H1 (cell line): ENCODE data around the gene SENP7.
A peak's percentile ranks its signal among the peaks of the same experiment; 100 is the strongest.

ENCODE experiments used
- ASH2L ChIP-seq: fragments of 200-600, 300-600 bp; sonication (generic); IDR thresholded peaks from one replicate; pipeline ENCODE4 v1.7.1; 2017; ENCODE audit warnings: low read length
- CEBPB ChIP-seq: IDR thresholded peaks from 2 replicates; pipeline ENCODE4 v1.6.1; 2012; ENCODE audit warnings: low read depth, low read length
- CHD1 ChIP-seq: IDR thresholded peaks from 2 replicates; pipeline ENCODE4 v1.6.1; 2012; ENCODE audit warnings: low read depth, low read length, improper control_type of control experiment
- CTCF ChIP-seq, 3 experiments: IDR thresholded peaks; 1 replicate in 2 of 3; 2 replicates in 1 of 3; pipeline versions ENCODE4 v1.5.1 to v1.6.1; 2011; ENCODE audit warnings: low read length in 3 of 3, mild to moderate bottlenecking in 3 of 3, inconsistent platforms in 2 of 3, low read depth in 1 of 3, moderate library complexity in 1 of 3; ENCODE audit not compliant: insufficient read depth in 1 of 3; ENCODE audit errors: control extremely low read depth in 1 of 3
- EP300 ChIP-seq, 2 experiments: IDR thresholded peaks; 1 replicate in 1 of 2; 2 replicates in 1 of 2; pipeline ENCODE4 v1.6.1; 2011 to 2012; ENCODE audit warnings: low read depth in 2 of 2, low read length in 2 of 2, mild to moderate bottlenecking in 2 of 2, borderline replicate concordance in 1 of 2, inconsistent platforms in 1 of 2, moderate library complexity in 1 of 2
- JUND ChIP-seq: IDR thresholded peaks from 2 replicates; pipeline ENCODE4 v1.6.1; 2011; ENCODE audit warnings: mild to moderate bottlenecking, improper control_type of control experiment, low read length
- POLR2A ChIP-seq, 2 experiments: IDR thresholded peaks; 1 replicate in 1 of 2; 2 replicates in 1 of 2; pipeline ENCODE4 v1.6.1; 2011; ENCODE audit warnings: low read depth in 2 of 2, low read length in 2 of 2, mild to moderate bottlenecking in 2 of 2; ENCODE audit errors: control extremely low read depth in 1 of 2
- POLR2AphosphoS5 ChIP-seq: IDR thresholded peaks from 2 replicates; pipeline ENCODE4 v1.6.1; 2011; ENCODE audit warnings: low read depth, low read length
- TAF1 ChIP-seq: IDR thresholded peaks from 2 replicates; pipeline ENCODE4 v1.6.1; 2011; ENCODE audit warnings: mild to moderate bottlenecking, low read depth, low read length
- YY1 ChIP-seq: IDR thresholded peaks from 2 replicates; pipeline ENCODE4 v1.6.1; 2011; ENCODE audit warnings: low read depth, mild to moderate bottlenecking, low read length
- ZNF274 ChIP-seq: IDR thresholded peaks from 2 replicates; pipeline ENCODE4 v1.7.0; 2012; ENCODE audit warnings: low read length, borderline replicate concordance; ENCODE audit errors: extremely low read depth

GRCh38 chr3:101495552-101495951, 17.5 kb downstream of the SENP7 start:
- TF ChIP-seq POLR2A (IDR thresholded peaks at IDR 0.05; ENCODE audit: control extremely low read depth in 1 of 2, low read depth in 2 of 2, low read length in 2 of 2) = no peak
- TF ChIP-seq EP300 (IDR thresholded peaks at IDR 0.05; ENCODE audit: borderline replicate concordance in 1 of 2, low read depth in 2 of 2, low read length in 2 of 2) = no peak
- peak; percentile 25 to 59 (median 54); a peak in 3 of 4 replicates for TF ChIP-seq CTCF (IDR thresholded peaks at IDR 0.05; ENCODE audit: control extremely low read depth in 1 of 3, insufficient read depth in 1 of 3, low read depth in 1 of 3, low read length in 3 of 3)
- TF ChIP-seq ZNF274 = no peak
- TF ChIP-seq YY1 = peak; percentile 44; the same call in 1 of the 2 replicates
- no peak for TF ChIP-seq CEBPB
- no peak for TF ChIP-seq CHD1
- TF ChIP-seq JUND = no peak
- TF ChIP-seq TAF1 = no peak
- TF ChIP-seq POLR2AphosphoS5 = no peak
- TF ChIP-seq ASH2L = no peak
